ENCODE data around the gene LRIF1. TPM values are rescaled to one million over a fixed set of nuclear protein-coding genes. Genes with fewer than 3 reads are reported as not detected.

Gene LRIF1
- total and polyA plus RNA-seq, 2 of the 8 experiments (the other 6 are each of a cell fraction or from before 2014, with no cell fraction given), result 5.2 to 19.3 TPM

DNA sequence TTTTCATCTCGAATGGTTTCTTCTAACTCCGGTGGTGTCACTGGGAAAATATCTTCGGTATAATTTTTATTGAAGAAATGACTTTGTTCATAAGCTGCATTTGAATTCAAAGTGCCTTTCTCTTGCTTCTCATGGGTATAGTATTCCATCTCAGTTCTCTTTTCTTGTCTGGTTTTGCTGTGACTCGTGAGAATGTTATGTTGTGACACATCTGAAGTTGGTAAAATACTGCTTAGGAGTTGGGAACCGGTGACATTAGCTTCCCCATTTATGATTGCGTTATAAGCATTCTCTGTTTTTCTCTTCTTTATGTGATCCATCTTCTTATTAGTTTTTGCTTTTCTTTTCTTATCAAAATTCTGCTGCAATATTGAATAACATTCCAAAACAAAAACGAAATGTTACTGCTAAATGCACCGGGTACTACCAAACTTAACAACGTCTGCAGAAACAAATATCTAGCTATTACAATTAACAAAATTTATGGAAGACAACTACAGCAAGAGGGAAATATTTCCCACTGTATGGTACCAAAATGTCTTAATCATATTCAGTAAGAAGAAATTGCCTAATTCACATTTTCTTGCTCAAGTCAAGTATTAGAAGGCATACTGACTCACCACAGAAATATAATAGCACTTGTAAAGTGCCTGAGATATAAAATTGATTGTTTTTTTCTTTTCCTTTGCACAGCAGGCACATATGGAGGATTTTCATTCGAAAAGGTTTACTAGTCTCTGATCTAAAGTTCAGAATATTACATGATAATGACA lies 15.5 kb downstream of the LRIF1 start (continued):
- TF ChIP-seq RFX5 (IDR thresholded peaks at IDR 0.05; ENCODE audit: borderline replicate concordance, low read depth, low read length) (no peak), EP300 (IDR thresholded peaks at IDR 0.05; ENCODE audit: borderline replicate concordance in 1 of 2, low read depth in 2 of 2, low read length in 2 of 2) (no peak), MAFK (IDR thresholded peaks at IDR 0.05; ENCODE audit: low read depth, low read length) (no peak), CHD2 (IDR thresholded peaks at IDR 0.05; ENCODE audit: low read length) (no peak)
